K562 (cell line): ENCODE results near the gene APC. TPM values are rescaled to one million over a fixed set of nuclear protein-coding genes. Genes with fewer than 3 reads are reported as not detected.

ENCODE experiments used
- ATF1 ChIP-seq, 2 experiments: fragments of 450-650 bp in 1 of 2; IDR thresholded peaks; 2 replicates each; pipeline ENCODE4 v1.6.1; 2016; ENCODE audit warnings: missing compliant biosample characterization in 1 of 2, missing genetic modification characterization in 1 of 2
- CREM ChIP-seq: IDR thresholded peaks from 2 replicates; pipeline ENCODE4 v1.6.1; 2014; ENCODE audit warnings: antibody characterized with exemption, low read depth
- CXXC5 ChIP-seq: fragments of 250-450 bp; sonication (Bioruptor Pico); IDR thresholded peaks from 2 replicates; pipeline ENCODE4 v1.8.0; 2022; ENCODE audit warnings: inconsistent platforms, mild to moderate bottlenecking, moderate library complexity
- DIDO1 ChIP-seq: fragments of 450-650 bp; IDR thresholded peaks from 2 replicates; pipeline ENCODE4 v1.6.1; 2016; ENCODE audit warnings: low read depth, missing biosample characterization, missing genetic modification characterization
- FIP1L1 ChIP-seq: fragments of 200-400 bp; formaldehyde crosslinking; IDR thresholded peaks from 2 replicates; pipeline ENCODE4 v1.6.1; 2018; ENCODE audit warnings: mild to moderate bottlenecking, low read depth, low read length; ENCODE audit not compliant: poor library complexity, severe bottlenecking
- KDM5B ChIP-seq: fragments of 200-600 bp; sonication (generic); IDR thresholded peaks from 2 replicates; pipeline ENCODE4 v1.6.1; 2012; ENCODE audit warnings: low read depth, mild to moderate bottlenecking, moderate library complexity, low read length, control low read depth, inconsistent platforms; ENCODE audit not compliant: insufficient replicate concordance
- MECOM ChIP-seq: fragments of 250-450 bp; sonication (Bioruptor Pico); IDR thresholded peaks from 2 replicates; pipeline ENCODE4 v1.8.0; 2022; ENCODE audit warnings: inconsistent platforms
- MEF2A ChIP-seq: IDR thresholded peaks from 2 replicates; pipeline ENCODE4 v1.6.1; 2011; ENCODE audit warnings: low read depth, mild to moderate bottlenecking, low read length, moderate library complexity; ENCODE audit not compliant: control insufficient read depth
- MEIS2 ChIP-seq: fragments of 450-650 bp; IDR thresholded peaks from 2 replicates; pipeline ENCODE4 v1.6.1; 2014; ENCODE audit warnings: mild to moderate bottlenecking; ENCODE audit not compliant: partially characterized antibody
- MTA3 ChIP-seq: fragments of 450-650 bp; formaldehyde crosslinking; IDR thresholded peaks from 2 replicates; pipeline ENCODE4 v1.6.1; 2017; ENCODE audit warnings: mild to moderate bottlenecking, borderline replicate concordance
- NCOA1 ChIP-seq: fragments of 450-650 bp; IDR thresholded peaks from 2 replicates; pipeline ENCODE4 v1.6.1; 2016; ENCODE audit warnings: low read depth
- NR2C2 ChIP-seq, 2 experiments: fragments of 200-800 bp in 1 of 2; sonication (Bioruptor generic) in 1 of 2; sonication (generic) in 1 of 2; formaldehyde crosslinking in 1 of 2; IDR thresholded peaks; 2 replicates each; pipeline versions ENCODE4 v1.6.1 to v1.8.0; 2016 to 2022; ENCODE audit warnings: mild to moderate bottlenecking in 1 of 2, missing compliant biosample characterization in 1 of 2, missing genetic modification characterization in 1 of 2, missing genetic modification reagents in 1 of 2
- PHF21A ChIP-seq: fragments of 450-650 bp; IDR thresholded peaks from 2 replicates; pipeline ENCODE4 v1.6.1; 2017; ENCODE audit warnings: low read depth, borderline replicate concordance
- RBM22 ChIP-seq: fragments of 200-400 bp; formaldehyde crosslinking; IDR thresholded peaks from 2 replicates; pipeline ENCODE4 v1.6.1; 2018; ENCODE audit warnings: low read length, low read depth; ENCODE audit not compliant: poor library complexity, severe bottlenecking
- RCOR1 ChIP-seq, 2 experiments: IDR thresholded peaks; 2 replicates each; pipeline ENCODE4 v1.6.1; 2012; ENCODE audit warnings: low read depth in 2 of 2, low read length in 2 of 2, borderline replicate concordance in 1 of 2, improper control_type of control experiment in 1 of 2
- STAT5B ChIP-seq: fragments of 250-450 bp; sonication (Bioruptor Pico); IDR thresholded peaks from 2 replicates; pipeline ENCODE4 v1.8.0; 2021; ENCODE audit warnings: mild to moderate bottlenecking, inconsistent platforms
- ZNF324 ChIP-seq: fragments of 250-450 bp; sonication (Bioruptor Pico); IDR thresholded peaks from 2 replicates; pipeline ENCODE4 v1.4.0; 2020; ENCODE audit warnings: mild to moderate bottlenecking
- polyA plus RNA-seq, 8 experiments: library from polyadenylated mRNA; depleted of rRNA in 4 of 8; stranded (reverse) in 5 of 8; unstranded in 3 of 8; fragments of >200 nt; fragmentation: Nextera tagmentation in 2 of 8; fragmentation: Illumina TruSeq in 1 of 8; extraction: Ambion mirVana in 2 of 8; extraction: Trizol in 1 of 8; gene quantifications; 2 replicates each; pipeline versions ENCODE4 v1.2.1 to v1.2.3, GENCODE V29; 2011 to 2014; ENCODE audit warnings: inconsistent platforms in 1 of 8, missing spikeins in 1 of 8
- total RNA-seq, 7 experiments: library from RNA; depleted of rRNA in 6 of 7; stranded (reverse); fragments of >200 nt in 6 of 7; fragmentation: Illumina TruSeq in 2 of 7; extraction: Trizol in 2 of 7; gene quantifications; 2 replicates each; pipeline versions ENCODE4 v1.2.1 to v1.2.3, GENCODE V29; 2011 to 2021; ENCODE audit warnings: low replicate concordance in 1 of 7
- TF ChIP-seq, protein P1 (sequence below): fragments of 450-650 bp; IDR thresholded peaks from 2 replicates; pipeline ENCODE4 v1.6.1; 2017; ENCODE audit warnings: antibody characterized with exemption, mild to moderate bottlenecking
- TF ChIP-seq, protein P2 (sequence below): IDR thresholded peaks from 2 replicates; pipeline ENCODE4 v1.6.1; 2014; ENCODE audit warnings: antibody characterized with exemption
- TF ChIP-seq, protein P3 (sequence below): fragments of 450-650 bp; IDR thresholded peaks from 2 replicates; pipeline ENCODE4 v1.6.1; 2016

Gene APC
- total and polyA plus RNA-seq, 9 of the 15 experiments (the other 6 are each of a cell fraction or from before 2014, with no cell fraction given): 5.7 to 29.5 (median 15.4) TPM

DNA sequence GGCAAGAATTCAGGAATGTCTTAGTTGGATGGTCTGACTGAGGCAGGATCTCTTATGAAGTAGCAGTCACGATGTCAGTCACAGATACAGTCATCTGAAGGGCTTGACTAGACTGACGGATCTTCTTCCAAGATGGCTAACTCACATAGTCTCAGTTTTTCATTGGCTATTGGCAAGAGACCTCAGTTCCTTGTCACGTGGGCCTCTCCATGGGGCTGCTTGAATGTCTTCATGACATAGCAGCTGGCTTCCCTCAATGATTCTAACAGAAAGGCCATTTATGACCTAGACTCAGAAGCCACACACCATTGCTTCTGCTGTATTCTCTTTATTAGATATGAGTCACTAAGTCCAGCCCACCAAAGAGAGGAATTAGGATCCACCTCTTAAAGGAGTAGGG, 4.7 kb downstream of the APC start (continued):
- TF ChIP-seq, protein P1, sequence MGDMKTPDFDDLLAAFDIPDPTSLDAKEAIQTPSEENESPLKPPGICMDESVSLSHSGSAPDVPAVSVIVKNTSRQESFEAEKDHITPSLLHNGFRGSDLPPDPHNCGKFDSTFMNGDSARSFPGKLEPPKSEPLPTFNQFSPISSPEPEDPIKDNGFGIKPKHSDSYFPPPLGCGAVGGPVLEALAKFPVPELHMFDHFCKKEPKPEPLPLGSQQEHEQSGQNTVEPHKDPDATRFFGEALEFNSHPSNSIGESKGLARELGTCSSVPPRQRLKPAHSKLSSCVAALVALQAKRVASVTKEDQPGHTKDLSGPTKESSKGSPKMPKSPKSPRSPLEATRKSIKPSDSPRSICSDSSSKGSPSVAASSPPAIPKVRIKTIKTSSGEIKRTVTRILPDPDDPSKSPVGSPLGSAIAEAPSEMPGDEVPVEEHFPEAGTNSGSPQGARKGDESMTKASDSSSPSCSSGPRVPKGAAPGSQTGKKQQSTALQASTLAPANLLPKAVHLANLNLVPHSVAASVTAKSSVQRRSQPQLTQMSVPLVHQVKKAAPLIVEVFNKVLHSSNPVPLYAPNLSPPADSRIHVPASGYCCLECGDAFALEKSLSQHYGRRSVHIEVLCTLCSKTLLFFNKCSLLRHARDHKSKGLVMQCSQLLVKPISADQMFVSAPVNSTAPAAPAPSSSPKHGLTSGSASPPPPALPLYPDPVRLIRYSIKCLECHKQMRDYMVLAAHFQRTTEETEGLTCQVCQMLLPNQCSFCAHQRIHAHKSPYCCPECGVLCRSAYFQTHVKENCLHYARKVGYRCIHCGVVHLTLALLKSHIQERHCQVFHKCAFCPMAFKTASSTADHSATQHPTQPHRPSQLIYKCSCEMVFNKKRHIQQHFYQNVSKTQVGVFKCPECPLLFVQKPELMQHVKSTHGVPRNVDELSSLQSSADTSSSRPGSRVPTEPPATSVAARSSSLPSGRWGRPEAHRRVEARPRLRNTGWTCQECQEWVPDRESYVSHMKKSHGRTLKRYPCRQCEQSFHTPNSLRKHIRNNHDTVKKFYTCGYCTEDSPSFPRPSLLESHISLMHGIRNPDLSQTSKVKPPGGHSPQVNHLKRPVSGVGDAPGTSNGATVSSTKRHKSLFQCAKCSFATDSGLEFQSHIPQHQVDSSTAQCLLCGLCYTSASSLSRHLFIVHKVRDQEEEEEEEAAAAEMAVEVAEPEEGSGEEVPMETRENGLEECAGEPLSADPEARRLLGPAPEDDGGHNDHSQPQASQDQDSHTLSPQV: peak; percentile 62; the same call in 1 of the 2 replicates
- TF ChIP-seq KDM5B: no peak
- TF ChIP-seq MEF2A: no peak
- 0 out of 4 replicates have a peak, but pooled peaks of 1 of the 2 experiments have one; percentile 24 for TF ChIP-seq RCOR1 (IDR thresholded peaks at IDR 0.05; ENCODE audit: borderline replicate concordance in 1 of 2, low read depth in 2 of 2, low read length in 2 of 2)
- 0 out of 2 replicates have a peak, but pooled peaks have one; percentile 66 for TF ChIP-seq MECOM (CRISPR knock-in tag)
- TF ChIP-seq FIP1L1: no peak
- peak; percentile 69 for TF ChIP-seq MEIS2
- TF ChIP-seq, protein P2, sequence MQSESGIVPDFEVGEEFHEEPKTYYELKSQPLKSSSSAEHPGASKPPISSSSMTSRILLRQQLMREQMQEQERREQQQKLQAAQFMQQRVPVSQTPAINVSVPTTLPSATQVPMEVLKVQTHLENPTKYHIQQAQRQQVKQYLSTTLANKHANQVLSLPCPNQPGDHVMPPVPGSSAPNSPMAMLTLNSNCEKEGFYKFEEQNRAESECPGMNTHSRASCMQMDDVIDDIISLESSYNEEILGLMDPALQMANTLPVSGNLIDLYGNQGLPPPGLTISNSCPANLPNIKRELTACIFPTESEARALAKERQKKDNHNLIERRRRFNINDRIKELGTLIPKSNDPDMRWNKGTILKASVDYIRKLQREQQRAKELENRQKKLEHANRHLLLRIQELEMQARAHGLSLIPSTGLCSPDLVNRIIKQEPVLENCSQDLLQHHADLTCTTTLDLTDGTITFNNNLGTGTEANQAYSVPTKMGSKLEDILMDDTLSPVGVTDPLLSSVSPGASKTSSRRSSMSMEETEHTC: no peak
- peak; percentile 52; the same call in 1 of the 2 replicates for TF ChIP-seq CREM
- no peak for TF ChIP-seq ATF1 (CRISPR knock-in tag; IDR thresholded peaks at IDR 0.05)
- peak; percentile 66 for TF ChIP-seq ATF1 (tag; IDR thresholded peaks at IDR 0.05)
- no peak for TF ChIP-seq NCOA1
- 0 out of 2 replicates have a peak, but pooled peaks have one; percentile 13 for TF ChIP-seq CXXC5 (CRISPR knock-in tag)
- TF ChIP-seq NR2C2 (CRISPR knock-in tag; IDR thresholded peaks at IDR 0.05): no peak
- 0 out of 2 replicates have a peak, but pooled peaks have one; percentile 32 for TF ChIP-seq NR2C2 (tag; IDR thresholded peaks at IDR 0.05)
- no peak for TF ChIP-seq DIDO1 (tag)
- no peak for TF ChIP-seq RBM22
- TF ChIP-seq STAT5B (CRISPR knock-in tag): no peak
- TF ChIP-seq ZNF324 (CRISPR knock-in tag): no peak
- TF ChIP-seq PHF21A: no peak
- no peak for TF ChIP-seq MTA3
- TF ChIP-seq, protein P3, sequence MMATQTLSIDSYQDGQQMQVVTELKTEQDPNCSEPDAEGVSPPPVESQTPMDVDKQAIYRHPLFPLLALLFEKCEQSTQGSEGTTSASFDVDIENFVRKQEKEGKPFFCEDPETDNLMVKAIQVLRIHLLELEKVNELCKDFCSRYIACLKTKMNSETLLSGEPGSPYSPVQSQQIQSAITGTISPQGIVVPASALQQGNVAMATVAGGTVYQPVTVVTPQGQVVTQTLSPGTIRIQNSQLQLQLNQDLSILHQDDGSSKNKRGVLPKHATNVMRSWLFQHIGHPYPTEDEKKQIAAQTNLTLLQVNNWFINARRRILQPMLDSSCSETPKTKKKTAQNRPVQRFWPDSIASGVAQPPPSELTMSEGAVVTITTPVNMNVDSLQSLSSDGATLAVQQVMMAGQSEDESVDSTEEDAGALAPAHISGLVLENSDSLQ: peak; percentile 89
